Heart right ventricle (tissue), 16 donors: ENCODE results near the gene PSMG3. TPM values are rescaled to one million over a fixed set of nuclear protein-coding genes. Genes with fewer than 3 reads are reported as not detected.

ENCODE experiments used
- ATAC-seq, 8 donors: fragments of 200-7000 bp; cut with Tn5 transposase; one replicate each; pipeline ENCODE4 v1.9.1; 2020; ENCODE audit warnings: mild to moderate bottlenecking in 8 of 8, moderate library complexity in 8 of 8, moderate number of reproducible peaks in 1 of 8
- DNase-seq, 2 donors: peaks; one replicate each; pipeline ENCODE4 v3.0.0-alpha.2; 2020
- H3K27ac ChIP-seq, 10 donors: fragments of 200-600 bp; sonication (generic) in 2 of 10; one replicate each; pipeline versions ENCODE4 v1.5.0 to v1.8.0; 2020 to 2022; ENCODE audit warnings: mild to moderate bottlenecking in 3 of 10
- H3K27me3 ChIP-seq, 7 donors: fragments of 200-600 bp; one replicate each; pipeline ENCODE4 v1.8.0; 2021 to 2022; ENCODE audit warnings: mild to moderate bottlenecking in 2 of 7
- H3K36me3 ChIP-seq, 9 donors: fragments of 200-600 bp; sonication (generic) in 1 of 9; one replicate each; pipeline versions ENCODE4 v1.5.0 to v1.8.0; 2020 to 2022; ENCODE audit warnings: mild to moderate bottlenecking in 2 of 9
- H3K4me1 ChIP-seq, 9 donors: fragments of 200-600 bp; sonication (generic) in 1 of 9; one replicate each; pipeline versions ENCODE4 v1.5.0 to v1.8.0; 2020 to 2022; ENCODE audit warnings: mild to moderate bottlenecking in 4 of 9
- H3K4me3 ChIP-seq, 10 donors: fragments of 200-600 bp; sonication (generic) in 2 of 10; one replicate each; pipeline versions ENCODE4 v1.5.0 to v1.8.0; 2020 to 2022; ENCODE audit warnings: mild to moderate bottlenecking in 7 of 10, moderate library complexity in 2 of 10
- H3K9me3 ChIP-seq, 11 donors: fragments of 200-600 bp in 10 of 11; sonication (generic) in 2 of 11; one replicate each; pipeline versions ENCODE4 v1.5.0 to v1.8.0; 2013 to 2022; ENCODE audit warnings: mild to moderate bottlenecking in 2 of 11, control low read depth in 1 of 11, moderate library complexity in 1 of 11
- WGBS, 2 donors: extraction: QIAGEN DNeasy Blood & Tissue Kit; methylation state at CpG; one replicate each; pipeline ENCODE4 v1.1.7; 2013; ENCODE audit warnings: inconsistent platforms in 1 of 2; 5-methylcytosine and 5-hydroxymethylcytosine counted together
- intact Hi-C, 10 donors: fragments of 100-400 bp; cut with DNase I; formaldehyde crosslinking; loops; one replicate each; pipeline versions ENCODE4 v1.11.1 to v1.14.2; 2022
- polyA plus RNA-seq, 2 donors: library from polyadenylated mRNA; stranded (reverse); fragments of 200-250 nt; gene quantifications; one replicate each; pipeline ENCODE4 v1.2.3, GENCODE V29; 2013
- total RNA-seq, 10 donors: library from RNA; stranded (reverse); fragmentation: NEBNext Ultra II Directional in 3 of 10; extraction: Animal tissue kit (Norgen Biotek cat#: 25700) in 3 of 10; gene quantifications; one replicate each; pipeline versions ENCODE4 v1.2.1 to v1.2.4, GENCODE V29; 2021 to 2023
- TF ChIP-seq, protein P1 (sequence below), 9 donors: fragments of 200-600 bp; sonication (generic) in 2 of 9; IDR thresholded peaks; one replicate each; pipeline versions ENCODE4 v1.5.0 to v1.8.0; 2021 to 2022; ENCODE audit warnings: antibody characterized with exemption in 9 of 9, mild to moderate bottlenecking in 5 of 9, moderate library complexity in 1 of 9
- donor health status: Arrhythmogenic right ventricular cardiomyopathy.
- donor health status: ischemic (EF 13 %, LVEDD 7.1; RV severe dilation, severe dysfunction).
- donor health status: healthy with polysubstance abuse.
- donor health status: DM: no; HTN: yes; CAD: no.
- donor health status: DM: no; HTN: no; CAD: no.
- donor health status: ischemic (EF 25% LVEDD 6.9; RV normal size, moderate dysfunction).
- donor health status: ischemic (EF 25% LVEDD 5.7; RV mildly dilated, moderate dysfunction).
- donor health status: healthy.
- donor health status: DM: yes; HTN: yes; CAD: no.
- donor health status: Ischemic cardiomyopathy.
- donor health status: ischemic (EF 35%, LVEDD 5.7; RV mildly dilated, moderate dysfunction).
- donor health status: nonischemic (EF 11% LVEDD 7.7; RV severe dilation, severe dysfunction).
- donor health status: DM: yes; HTN: yes; CAD: no.
- donor health status: PGD.
- donor health status: ischemic (EF 29% LVEDD 5.4; RV normal size, mild dysfunction).
- donor health status: nonischemic (EF 23%, LVEDD 6.1; RV moderate dilation, normal function).

PSMG3 gene
- total and polyA plus RNA-seq, 12 donors, result 7.3 to 45.7 (median 12.0) TPM

DNA sequence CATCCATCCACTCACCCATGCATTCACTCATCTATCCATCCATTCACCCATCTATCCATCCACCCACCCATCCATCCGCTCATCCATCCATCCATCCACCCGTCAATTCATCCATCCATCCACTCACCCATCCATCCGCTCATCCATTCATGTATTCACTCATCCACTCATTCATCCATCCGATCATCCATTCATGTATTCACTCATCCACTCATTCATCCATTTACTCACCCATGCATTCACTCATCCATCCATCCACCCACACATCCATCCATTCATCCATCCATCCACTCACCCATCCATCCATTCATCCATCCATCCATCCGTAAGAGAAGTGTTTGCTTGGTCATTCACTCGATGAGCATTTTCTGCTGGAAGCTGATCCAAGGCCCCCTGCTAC is 8.7 kb upstream of the PSMG3 start:
- ATAC-seq (no peak), DNase-seq (no peak)
- Histone ChIP-seq H3K36me3 (no peaks in the 10 kb centered on the region), H3K27ac (no peak overlapping the region), H3K4me3 (no peak overlapping the region), H3K9me3 (no peaks in the 10 kb centered on the region), H3K4me1 (peaks cover 0 to 13% (median 4%) of the 10 kb centered on the region in 9 donors), H3K27me3 (no peaks in the 10 kb centered on the region)
- intact Hi-C loops, result loop anchor here in 7 of 10 donors (2.0 to 10.0 kb wide), 10 partner anchors 176 to 776 kb away; partner anchors contain the start of gene EIF3B (in 1 of the 7)
- TF ChIP-seq, protein P1, sequence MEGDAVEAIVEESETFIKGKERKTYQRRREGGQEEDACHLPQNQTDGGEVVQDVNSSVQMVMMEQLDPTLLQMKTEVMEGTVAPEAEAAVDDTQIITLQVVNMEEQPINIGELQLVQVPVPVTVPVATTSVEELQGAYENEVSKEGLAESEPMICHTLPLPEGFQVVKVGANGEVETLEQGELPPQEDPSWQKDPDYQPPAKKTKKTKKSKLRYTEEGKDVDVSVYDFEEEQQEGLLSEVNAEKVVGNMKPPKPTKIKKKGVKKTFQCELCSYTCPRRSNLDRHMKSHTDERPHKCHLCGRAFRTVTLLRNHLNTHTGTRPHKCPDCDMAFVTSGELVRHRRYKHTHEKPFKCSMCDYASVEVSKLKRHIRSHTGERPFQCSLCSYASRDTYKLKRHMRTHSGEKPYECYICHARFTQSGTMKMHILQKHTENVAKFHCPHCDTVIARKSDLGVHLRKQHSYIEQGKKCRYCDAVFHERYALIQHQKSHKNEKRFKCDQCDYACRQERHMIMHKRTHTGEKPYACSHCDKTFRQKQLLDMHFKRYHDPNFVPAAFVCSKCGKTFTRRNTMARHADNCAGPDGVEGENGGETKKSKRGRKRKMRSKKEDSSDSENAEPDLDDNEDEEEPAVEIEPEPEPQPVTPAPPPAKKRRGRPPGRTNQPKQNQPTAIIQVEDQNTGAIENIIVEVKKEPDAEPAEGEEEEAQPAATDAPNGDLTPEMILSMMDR (IDR thresholded peaks at IDR 0.05), result no peak
- WGBS, 2 donors, result 91 to 96% methylated on average over 6 of the region's 6 CpGs

GRCh38 chr7:1576521-1577253 is 6.9 kb upstream of the PSMG3 start:
- no peak overlapping the region for H3K27ac ChIP-seq
- no peak overlapping the region for H3K4me3 ChIP-seq
- peaks cover 0 to 26% (median 7%) of the 10 kb centered on the region in 9 donors for H3K4me1 ChIP-seq
- no peaks in the 10 kb centered on the region for H3K27me3 ChIP-seq
- no peaks in the 10 kb centered on the region for H3K36me3 ChIP-seq
- H3K9me3 ChIP-seq, result no peaks in the 10 kb centered on the region
- TF ChIP-seq, protein P1 (IDR thresholded peaks at IDR 0.05), result no peak
- no peak for ATAC-seq
- no peak for DNase-seq
- 65 to 73% methylated on average over 15 of the region's 15 CpGs for WGBS, 2 donors
- intact Hi-C loops, result loop anchor here in 5 of 10 donors (5.0 to 10.0 kb wide), 7 partner anchors 178 to 778 kb away; partner anchors contain the start of gene EIF3B (in 1 of the 5)

GRCh38 chr7:1575809-1576208 is 6.0 kb upstream of the PSMG3 start:
- peaks cover 2 to 34% (median 16%) of the 10 kb centered on the region in 9 donors for H3K4me1 ChIP-seq
- no peak overlapping the region for H3K4me3 ChIP-seq
- 85 to 86% methylated on average over 7 of the region's 7 CpGs for WGBS, 2 donors
- no peaks in the 10 kb centered on the region for H3K27me3 ChIP-seq
- H3K9me3 ChIP-seq, result no peaks in the 10 kb centered on the region
- H3K36me3 ChIP-seq, result no peaks in the 10 kb centered on the region
- TF ChIP-seq, protein P1 (IDR thresholded peaks at IDR 0.05), result no peak
- intact Hi-C loops, result loop anchor here in 5 of 10 donors (5.0 to 10.0 kb wide), 7 partner anchors 179 to 779 kb away; partner anchors contain the start of gene EIF3B (in 1 of the 5)
- DNase-seq (no peak), ATAC-seq (no peak)
- H3K27ac ChIP-seq, result no peak overlapping the region

DNA sequence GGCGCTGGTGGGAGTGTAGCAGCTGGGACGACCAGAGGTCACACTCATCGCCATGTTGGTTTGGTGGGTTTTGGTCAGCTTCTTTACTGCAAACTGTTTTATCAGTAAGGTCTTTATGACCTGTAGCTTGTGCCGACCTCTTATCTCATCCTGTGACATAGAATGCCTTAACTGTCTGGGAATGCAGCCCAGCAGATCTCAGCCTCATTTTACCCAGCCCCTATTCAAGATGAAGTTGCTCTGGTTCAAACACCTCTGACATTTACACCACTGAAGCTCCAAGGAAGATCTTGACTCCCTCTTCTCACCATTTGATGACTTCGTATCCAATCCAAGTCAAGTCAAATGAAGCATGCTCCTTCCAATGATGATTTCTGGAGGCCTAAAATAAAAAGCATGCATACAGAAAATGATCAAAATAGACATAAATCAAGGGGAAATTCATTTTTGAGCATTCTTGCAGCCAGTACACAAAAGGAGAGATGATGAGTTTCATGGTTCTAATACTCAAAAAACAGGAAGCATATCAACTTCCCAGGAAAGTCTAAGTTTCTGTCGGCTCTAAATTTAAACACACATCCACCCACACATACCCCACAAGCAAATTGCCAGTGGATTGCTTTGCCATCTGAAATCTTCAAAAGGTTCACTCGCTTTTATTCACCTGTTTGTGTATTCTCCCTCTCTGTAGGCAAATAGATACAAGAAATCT is 2.4 kb upstream of the PSMG3 start:
- Histone ChIP-seq H3K4me3 (no peak overlapping the region), H3K4me1 (peaks cover 5 to 41% (median 26%) of the 10 kb centered on the region in 9 donors), H3K27ac (peak overlapping the region in 3 of 10 donors; percentile 96 to 97 (median 96)), H3K9me3 (no peaks in the 10 kb centered on the region), H3K27me3 (no peaks in the 10 kb centered on the region), H3K36me3 (peaks cover 0 to 11% (median 0%) of the 10 kb centered on the region in 9 donors)
- TF ChIP-seq, protein P1 (IDR thresholded peaks at IDR 0.05), result no peak
- no peak for ATAC-seq
- no peak for DNase-seq
- WGBS, 2 donors, result 71 to 75% methylated on average over 7 of the region's 7 CpGs
- intact Hi-C loops, result loop anchor here in 5 of 10 donors (5.0 to 10.0 kb wide), 6 partner anchors 40 to 783 kb away; partner anchors contain the start of genes EIF3B (in 2 of the 5) and MAFK (in 1 of the 5)
